ENCODE data around the gene L3MBTL4. TPM values are rescaled to one million over a fixed set of nuclear protein-coding genes. Genes with fewer than 3 reads are reported as not detected.

Gene L3MBTL4
- total RNA-seq, 6 donors from 2014 or later = 13.2 to 29.1 (median 14.8) TPM

GRCh38 chr18:6363216-6363615 is 51.5 kb downstream of the L3MBTL4 start:
- H3K4me1 ChIP-seq = no peaks in the 10 kb centered on the region
- H3K27me3 ChIP-seq = no peaks in the 10 kb centered on the region
- no peaks in the 10 kb centered on the region for H3K36me3 ChIP-seq
- no peaks in the 10 kb centered on the region for H3K9me3 ChIP-seq
- WGBS, 2 donors = 63 to 79% methylated on average over 7 of the region's 7 CpGs
- ATAC-seq (ENCODE audit: low FRiP score in 2 of 2) (no peak), DNase-seq (no peak)
- H3K27ac ChIP-seq = no peak overlapping the region
- TF ChIP-seq EP300 (IDR thresholded peaks at IDR 0.05) (no peak), CTCF (IDR thresholded peaks at IDR 0.05) (no peak), POLR2AphosphoS5 (IDR thresholded peaks at IDR 0.05) (no peak), POLR2A (IDR thresholded peaks at IDR 0.05) (no peak)
- no peak overlapping the region for H3K4me3 ChIP-seq

- H3K27ac ChIP-seq = no peak overlapping the region
- no peaks in the 10 kb centered on the region for H3K36me3 ChIP-seq
- H3K4me3 ChIP-seq = no peak overlapping the region
- ATAC-seq (ENCODE audit: low FRiP score in 2 of 2) (no peak), DNase-seq (no peak)
- H3K4me1 ChIP-seq = no peaks in the 10 kb centered on the region
- WGBS, 2 donors = 94 to 95% methylated on average over 9 of the region's 9 CpGs
- H3K9me3 ChIP-seq = no peaks in the 10 kb centered on the region
- TF ChIP-seq POLR2A (IDR thresholded peaks at IDR 0.05) = no peak
- TF ChIP-seq POLR2AphosphoS5 (IDR thresholded peaks at IDR 0.05) = no peak
- TF ChIP-seq EP300 (IDR thresholded peaks at IDR 0.05) = no peak
- TF ChIP-seq CTCF (IDR thresholded peaks at IDR 0.05) = no peak
- no peaks in the 10 kb centered on the region for H3K27me3 ChIP-seq
Measured at GRCh38 chr18:6362559-6363129, 52.1 kb downstream of the L3MBTL4 start.

GRCh38 chr18:6357668-6358067 is 57.0 kb downstream of the L3MBTL4 start:
- H3K4me1 ChIP-seq = no peaks in the 10 kb centered on the region
- WGBS, 2 donors = 90 to 93% methylated on average over 5 of the region's 5 CpGs
- H3K27me3 ChIP-seq = no peaks in the 10 kb centered on the region
- TF ChIP-seq POLR2A (IDR thresholded peaks at IDR 0.05) = no peak
- TF ChIP-seq POLR2AphosphoS5 (IDR thresholded peaks at IDR 0.05) = no peak
- TF ChIP-seq CTCF (IDR thresholded peaks at IDR 0.05) = no peak
- no peak for TF ChIP-seq EP300 (IDR thresholded peaks at IDR 0.05)
- H3K9me3 ChIP-seq = no peaks in the 10 kb centered on the region
- H3K36me3 ChIP-seq = no peaks in the 10 kb centered on the region
- ATAC-seq (ENCODE audit: low FRiP score in 2 of 2) = no peak
- H3K27ac ChIP-seq = no peak overlapping the region
- no peak overlapping the region for H3K4me3 ChIP-seq
- DNase-seq = no peak

- Histone ChIP-seq H3K36me3 (no peaks in the 10 kb centered on the region), H3K4me1 (no peaks in the 10 kb centered on the region), H3K27ac (no peak overlapping the region), H3K4me3 (no peak overlapping the region), H3K27me3 (no peaks in the 10 kb centered on the region), H3K9me3 (no peaks in the 10 kb centered on the region)
- TF ChIP-seq POLR2AphosphoS5 (IDR thresholded peaks at IDR 0.05) (no peak), EP300 (IDR thresholded peaks at IDR 0.05) (no peak), POLR2A (IDR thresholded peaks at IDR 0.05) (no peak), CTCF (IDR thresholded peaks at IDR 0.05) (no peak)
- DNase-seq (no peak), ATAC-seq (ENCODE audit: low FRiP score in 2 of 2) (peak; percentile 26 to 56)
- 79 to 80% methylated on average over 9 of the region's 9 CpGs for WGBS, 2 donors
Measured at GRCh38 chr18:6355789-6356589, 58.7 kb downstream of the L3MBTL4 start.

All from upper lobe of left lung (tissue), 6 donors.